ENCODE measurements around the gene SHISA9. TPM values are rescaled to one million over a fixed set of nuclear protein-coding genes. Genes with fewer than 3 reads are reported as not detected.

Gene SHISA9
- total RNA-seq, 4 donors from 2014 or later = 0.30 to 3.1 (median 0.66) TPM

GRCh38 chr16:13134836-13135235 is 233.4 kb downstream of the SHISA9 start:
- 94 to 95% methylated on average over 1 of the region's 1 CpG for WGBS, 2 donors
- intact Hi-C loops (cut with DNase I; ENCODE audit: low total_unique reads) = no loop called here
- DNase-seq (ENCODE audit: low spot score in 2 of 2) = no peak
- H3K4me3 ChIP-seq (ENCODE audit: low read depth, poor library complexity, severe bottlenecking) = no peak overlapping the region
- TF ChIP-seq CTCF (IDR thresholded peaks at IDR 0.05) (no peak), POLR2A (IDR thresholded peaks at IDR 0.05) (no peak)

GRCh38 chr16:13136901-13137300 is 235.5 kb downstream of the SHISA9 start:
- no peak overlapping the region for H3K4me3 ChIP-seq (ENCODE audit: low read depth, poor library complexity, severe bottlenecking)
- 70 to 72% methylated on average over 3 of the region's 3 CpGs for WGBS, 2 donors
- DNase-seq (ENCODE audit: low spot score in 2 of 2) = no peak
- no peak for TF ChIP-seq POLR2A (IDR thresholded peaks at IDR 0.05)
- TF ChIP-seq CTCF (IDR thresholded peaks at IDR 0.05) = no peak
- intact Hi-C loops (cut with DNase I; ENCODE audit: low total_unique reads) = no loop called here

GRCh38 chr16:13138528-13138927 is 237.1 kb downstream of the SHISA9 start:
- no peak overlapping the region for H3K4me3 ChIP-seq (ENCODE audit: low read depth, poor library complexity, severe bottlenecking)
- 29 to 32% methylated on average over 2 of the region's 2 CpGs for WGBS, 2 donors
- intact Hi-C loops (cut with DNase I; ENCODE audit: low total_unique reads) = no loop called here
- TF ChIP-seq CTCF (IDR thresholded peaks at IDR 0.05) (no peak), POLR2A (IDR thresholded peaks at IDR 0.05) (no peak)
- no peak for DNase-seq (ENCODE audit: low spot score in 2 of 2)

- WGBS, 2 donors = 76 to 87% methylated on average over 3 of the region's 3 CpGs
- intact Hi-C loops (cut with DNase I; ENCODE audit: low total_unique reads) = no loop called here
- TF ChIP-seq POLR2A (IDR thresholded peaks at IDR 0.05) (no peak), CTCF (IDR thresholded peaks at IDR 0.05) (no peak)
- no peak overlapping the region for H3K4me3 ChIP-seq (ENCODE audit: low read depth, poor library complexity, severe bottlenecking)
- DNase-seq (ENCODE audit: low spot score in 2 of 2) = no peak
Observed at GRCh38 chr16:13139661-13140241, 238.4 kb downstream of the SHISA9 start.

GRCh38 chr16:13143551-13143950 is 242.2 kb downstream of the SHISA9 start:
- 88 to 93% methylated on average over 1 of the region's 1 CpG for WGBS, 2 donors
- TF ChIP-seq POLR2A (IDR thresholded peaks at IDR 0.05) = no peak
- no peak for TF ChIP-seq CTCF (IDR thresholded peaks at IDR 0.05)
- DNase-seq (ENCODE audit: low spot score in 2 of 2) = no peak
- intact Hi-C loops (cut with DNase I; ENCODE audit: low total_unique reads) = no loop called here
- H3K4me3 ChIP-seq (ENCODE audit: low read depth, poor library complexity, severe bottlenecking) = no peak overlapping the region

- intact Hi-C loops (cut with DNase I; ENCODE audit: low total_unique reads) = no loop called here
- TF ChIP-seq POLR2A (IDR thresholded peaks at IDR 0.05) (no peak), CTCF (IDR thresholded peaks at IDR 0.05) (no peak)
- DNase-seq (ENCODE audit: low spot score in 2 of 2) = no peak
- H3K4me3 ChIP-seq (ENCODE audit: low read depth, poor library complexity, severe bottlenecking) = no peak overlapping the region
- 64 to 65% methylated on average over 2 of the region's 2 CpGs for WGBS, 2 donors
Observed at GRCh38 chr16:13146829-13147228, 245.4 kb downstream of the SHISA9 start.
